A673 (cell line): ENCODE results near the gene DIPK1A.

ENCODE experiments used
- EZH2 ChIP-seq: fragments of 200-600 bp; sonication (generic); IDR thresholded peaks from 2 replicates; pipeline ENCODE4 v1.6.1; 2017; ENCODE audit warnings: borderline replicate concordance, low read depth, mild to moderate bottlenecking, mixed read lengths, antibody characterized with exemption, low read length; ENCODE audit not compliant: poor library complexity, severe bottlenecking
- TF ChIP-seq, protein P1 (sequence below): fragments of 300-800, 200-600 bp; sonication (generic); conservative IDR thresholded peaks from 2 replicates; pipeline ENCODE4 v1.5.1; 2017; ENCODE audit warnings: low read depth, mild to moderate bottlenecking, antibody characterized with exemption, low read length, moderate library complexity, mixed read lengths

DNA sequence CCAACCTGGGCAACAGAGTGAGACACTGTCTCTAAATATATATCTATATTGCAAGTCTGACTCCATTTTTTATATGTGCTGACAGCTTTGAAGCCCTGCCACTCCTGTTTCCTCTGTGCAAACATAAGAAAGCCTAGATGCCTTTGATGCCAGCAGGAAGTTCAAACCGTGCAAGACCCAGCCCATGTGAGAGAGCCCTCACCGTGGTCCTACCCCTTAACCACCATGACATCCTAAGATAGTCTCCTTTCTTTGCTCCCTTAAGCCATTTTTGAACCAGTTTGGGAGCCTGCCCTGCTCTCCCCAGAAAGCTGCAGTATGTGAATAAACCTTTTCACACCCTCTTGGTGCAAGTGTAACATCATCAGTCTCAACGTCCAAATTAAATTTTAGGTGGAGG, 3.7 kb upstream of the DIPK1A start:
- TF ChIP-seq, protein P1, sequence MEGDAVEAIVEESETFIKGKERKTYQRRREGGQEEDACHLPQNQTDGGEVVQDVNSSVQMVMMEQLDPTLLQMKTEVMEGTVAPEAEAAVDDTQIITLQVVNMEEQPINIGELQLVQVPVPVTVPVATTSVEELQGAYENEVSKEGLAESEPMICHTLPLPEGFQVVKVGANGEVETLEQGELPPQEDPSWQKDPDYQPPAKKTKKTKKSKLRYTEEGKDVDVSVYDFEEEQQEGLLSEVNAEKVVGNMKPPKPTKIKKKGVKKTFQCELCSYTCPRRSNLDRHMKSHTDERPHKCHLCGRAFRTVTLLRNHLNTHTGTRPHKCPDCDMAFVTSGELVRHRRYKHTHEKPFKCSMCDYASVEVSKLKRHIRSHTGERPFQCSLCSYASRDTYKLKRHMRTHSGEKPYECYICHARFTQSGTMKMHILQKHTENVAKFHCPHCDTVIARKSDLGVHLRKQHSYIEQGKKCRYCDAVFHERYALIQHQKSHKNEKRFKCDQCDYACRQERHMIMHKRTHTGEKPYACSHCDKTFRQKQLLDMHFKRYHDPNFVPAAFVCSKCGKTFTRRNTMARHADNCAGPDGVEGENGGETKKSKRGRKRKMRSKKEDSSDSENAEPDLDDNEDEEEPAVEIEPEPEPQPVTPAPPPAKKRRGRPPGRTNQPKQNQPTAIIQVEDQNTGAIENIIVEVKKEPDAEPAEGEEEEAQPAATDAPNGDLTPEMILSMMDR: no peak
- TF ChIP-seq EZH2: no peak
